ENCODE data around the gene STAT5B. TPM values are rescaled to one million over a fixed set of nuclear protein-coding genes. Genes with fewer than 3 reads are reported as not detected.

STAT5B gene
- total RNA-seq, 1 experiment from 2014 or later = 7.1 TPM

DNA sequence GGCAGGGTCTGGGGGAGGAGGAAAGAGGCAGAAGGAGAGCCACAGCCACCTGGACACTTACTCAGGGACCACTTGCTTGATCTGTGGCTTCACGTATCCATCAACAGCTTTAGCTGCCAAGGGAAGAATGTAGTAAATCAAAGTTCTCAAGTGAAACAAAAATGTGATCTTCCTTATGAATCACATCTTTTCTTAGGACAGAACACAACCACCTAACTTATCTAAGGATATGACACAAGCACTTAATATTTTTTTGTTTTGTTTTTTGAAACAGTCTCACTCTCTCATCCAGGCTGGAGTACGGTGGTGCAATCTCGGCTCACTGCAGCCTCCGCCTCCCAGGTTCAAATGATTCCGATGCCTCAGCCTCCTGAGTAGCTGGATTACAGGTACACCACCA is 73.5 kb downstream of the STAT5B start:
- no peaks in the 10 kb centered on the region for H3K36me3 ChIP-seq (ENCODE audit: control insufficient read depth in 1 of 2, insufficient read depth in 2 of 2, low read length in 2 of 2)
- RAD21 ChIA-PET (ENCODE audit: low non-redundant PET in 1 of 2, low total read pairs in 2 of 2, uncharacterized antibody in 2 of 2, unreplicated experiment in 2 of 2) = no interaction called here
- TF ChIP-seq POLR2A (IDR thresholded peaks at IDR 0.05; ENCODE audit: borderline replicate concordance, extremely low read depth, insufficient read depth, insufficient read length) (no peak), CEBPB (IDR thresholded peaks at IDR 0.05; ENCODE audit: low read depth) (no peak), EZH2 (IDR thresholded peaks at IDR 0.05) (no peak), FOSL1 (IDR thresholded peaks at IDR 0.05; ENCODE audit: low read depth) (no peak), SIN3A (IDR thresholded peaks at IDR 0.05; ENCODE audit: low read depth) (no peak), ZNF274 (IDR thresholded peaks at IDR 0.05; ENCODE audit: low read depth, low read length) (no peak), TCF7L2 (IDR thresholded peaks at IDR 0.05; ENCODE audit: borderline replicate concordance, extremely low read depth, insufficient read depth, insufficient read length) (no peak), JUND (IDR thresholded peaks at IDR 0.05) (no peak), POLR2AphosphoS5 (IDR thresholded peaks at IDR 0.05; ENCODE audit: low read depth, low read length) (no peak)
- TF ChIP-seq, protein P1, sequence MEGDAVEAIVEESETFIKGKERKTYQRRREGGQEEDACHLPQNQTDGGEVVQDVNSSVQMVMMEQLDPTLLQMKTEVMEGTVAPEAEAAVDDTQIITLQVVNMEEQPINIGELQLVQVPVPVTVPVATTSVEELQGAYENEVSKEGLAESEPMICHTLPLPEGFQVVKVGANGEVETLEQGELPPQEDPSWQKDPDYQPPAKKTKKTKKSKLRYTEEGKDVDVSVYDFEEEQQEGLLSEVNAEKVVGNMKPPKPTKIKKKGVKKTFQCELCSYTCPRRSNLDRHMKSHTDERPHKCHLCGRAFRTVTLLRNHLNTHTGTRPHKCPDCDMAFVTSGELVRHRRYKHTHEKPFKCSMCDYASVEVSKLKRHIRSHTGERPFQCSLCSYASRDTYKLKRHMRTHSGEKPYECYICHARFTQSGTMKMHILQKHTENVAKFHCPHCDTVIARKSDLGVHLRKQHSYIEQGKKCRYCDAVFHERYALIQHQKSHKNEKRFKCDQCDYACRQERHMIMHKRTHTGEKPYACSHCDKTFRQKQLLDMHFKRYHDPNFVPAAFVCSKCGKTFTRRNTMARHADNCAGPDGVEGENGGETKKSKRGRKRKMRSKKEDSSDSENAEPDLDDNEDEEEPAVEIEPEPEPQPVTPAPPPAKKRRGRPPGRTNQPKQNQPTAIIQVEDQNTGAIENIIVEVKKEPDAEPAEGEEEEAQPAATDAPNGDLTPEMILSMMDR (IDR thresholded peaks at IDR 0.05 in 2 of 3, conservative IDR thresholded peaks at IDR 0.05 in 1 of 3; ENCODE audit: borderline replicate concordance in 1 of 3, insufficient read depth in 1 of 3, low read depth in 2 of 3, low read length in 2 of 3) = no peak
- TF ChIP-seq, protein P2, sequence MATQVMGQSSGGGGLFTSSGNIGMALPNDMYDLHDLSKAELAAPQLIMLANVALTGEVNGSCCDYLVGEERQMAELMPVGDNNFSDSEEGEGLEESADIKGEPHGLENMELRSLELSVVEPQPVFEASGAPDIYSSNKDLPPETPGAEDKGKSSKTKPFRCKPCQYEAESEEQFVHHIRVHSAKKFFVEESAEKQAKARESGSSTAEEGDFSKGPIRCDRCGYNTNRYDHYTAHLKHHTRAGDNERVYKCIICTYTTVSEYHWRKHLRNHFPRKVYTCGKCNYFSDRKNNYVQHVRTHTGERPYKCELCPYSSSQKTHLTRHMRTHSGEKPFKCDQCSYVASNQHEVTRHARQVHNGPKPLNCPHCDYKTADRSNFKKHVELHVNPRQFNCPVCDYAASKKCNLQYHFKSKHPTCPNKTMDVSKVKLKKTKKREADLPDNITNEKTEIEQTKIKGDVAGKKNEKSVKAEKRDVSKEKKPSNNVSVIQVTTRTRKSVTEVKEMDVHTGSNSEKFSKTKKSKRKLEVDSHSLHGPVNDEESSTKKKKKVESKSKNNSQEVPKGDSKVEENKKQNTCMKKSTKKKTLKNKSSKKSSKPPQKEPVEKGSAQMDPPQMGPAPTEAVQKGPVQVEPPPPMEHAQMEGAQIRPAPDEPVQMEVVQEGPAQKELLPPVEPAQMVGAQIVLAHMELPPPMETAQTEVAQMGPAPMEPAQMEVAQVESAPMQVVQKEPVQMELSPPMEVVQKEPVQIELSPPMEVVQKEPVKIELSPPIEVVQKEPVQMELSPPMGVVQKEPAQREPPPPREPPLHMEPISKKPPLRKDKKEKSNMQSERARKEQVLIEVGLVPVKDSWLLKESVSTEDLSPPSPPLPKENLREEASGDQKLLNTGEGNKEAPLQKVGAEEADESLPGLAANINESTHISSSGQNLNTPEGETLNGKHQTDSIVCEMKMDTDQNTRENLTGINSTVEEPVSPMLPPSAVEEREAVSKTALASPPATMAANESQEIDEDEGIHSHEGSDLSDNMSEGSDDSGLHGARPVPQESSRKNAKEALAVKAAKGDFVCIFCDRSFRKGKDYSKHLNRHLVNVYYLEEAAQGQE (IDR thresholded peaks at IDR 0.05; ENCODE audit: low read depth) = no peak
- ATAC-seq (no peak), DNase-seq (ENCODE audit: low read depth, low spot score) (no peak)
- no peaks in the 10 kb centered on the region for H3K4me1 ChIP-seq (ENCODE audit: control insufficient read depth in 1 of 2, insufficient read depth in 2 of 2, low read length in 2 of 2)
- intact Hi-C loops (cut with micrococcal nuclease) = no loop called here
- H3K79me2 ChIP-seq (ENCODE audit: insufficient read depth, low read length) = no peaks in the 10 kb centered on the region
- CTCF ChIA-PET = no interaction called here
- no peak overlapping the region for H3K9ac ChIP-seq (ENCODE audit: low read length)
- no peak overlapping the region for H3K27ac ChIP-seq (ENCODE audit: low read depth, low read length)
- POLR2A ChIA-PET = no interaction called here
- BruUV-seq (replicated peaks) = no TSS peak
- H3K9me2 ChIP-seq (ENCODE audit: insufficient read depth) = no peaks in the 10 kb centered on the region
- H2AFZ ChIP-seq (ENCODE audit: low read depth, low read length, poor library complexity, severe bottlenecking) = no peak overlapping the region
- no peak overlapping the region for H3K4me2 ChIP-seq (ENCODE audit: low read length)
- no peaks in the 10 kb centered on the region for H3K9me3 ChIP-seq (ENCODE audit: control insufficient read depth in 1 of 2, insufficient read depth in 1 of 2, low read depth in 1 of 2, low read length in 2 of 2)
- no peak overlapping the region for H3K4me3 ChIP-seq (replicated peaks in 1 of 2; ENCODE audit: low read depth in 1 of 2, low read length in 2 of 2)
- H4K20me1 ChIP-seq (ENCODE audit: insufficient read depth) = no peaks in the 10 kb centered on the region
- no peaks in the 10 kb centered on the region for H3K27me3 ChIP-seq (ENCODE audit: insufficient read depth, low read length)

Data from HCT116 (cell line).